Endodermal cell (in vitro differentiated cells): ENCODE measurements around the gene CBL. TPM values are rescaled to one million over a fixed set of nuclear protein-coding genes. Genes with fewer than 3 reads are reported as not detected.
A peak's percentile ranks its signal among the peaks of the same experiment; 100 is the strongest.

Experiments
- DNase-seq: peaks from one replicate; pipeline ENCODE4 v3.0.0-alpha.2; 2017
- H3K27ac ChIP-seq: 2 replicates; pipeline ENCODE4 v1.5.1; 2013; ENCODE audit warnings: mild to moderate bottlenecking, low read depth, low read length, moderate library complexity
- H3K27me3 ChIP-seq: 2 replicates; pipeline ENCODE4 v1.6.1; 2013; ENCODE audit warnings: mild to moderate bottlenecking, low read length, moderate library complexity; ENCODE audit not compliant: insufficient read depth, control insufficient read depth, poor library complexity, severe bottlenecking
- H3K36me3 ChIP-seq: 2 replicates; pipeline ENCODE4 v1.7.0; 2013; ENCODE audit warnings: mild to moderate bottlenecking, low read length, moderate library complexity; ENCODE audit not compliant: control insufficient read depth, insufficient read depth
- H3K4me1 ChIP-seq: one replicate; pipeline ENCODE4 v1.7.0; 2013; ENCODE audit warnings: low read length; ENCODE audit not compliant: control insufficient read depth, insufficient read depth
- H3K4me3 ChIP-seq: 2 replicates; pipeline ENCODE4 v1.5.1; 2013; ENCODE audit warnings: mild to moderate bottlenecking, low read length, moderate library complexity
- H3K9ac ChIP-seq: 2 replicates; pipeline ENCODE4 v1.6.1; 2013; ENCODE audit warnings: mild to moderate bottlenecking, low read length, moderate library complexity; ENCODE audit not compliant: poor library complexity, severe bottlenecking; ENCODE audit errors: extremely low read depth
- H3K9me3 ChIP-seq: 2 replicates; pipeline ENCODE4 v1.6.1; 2013; ENCODE audit warnings: mild to moderate bottlenecking, low read length, moderate library complexity; ENCODE audit not compliant: control insufficient read depth
- H3K27ac Mint-ChIP-seq: 2 replicates; pipeline ENCODE4 v1.8.0; 2020; ENCODE audit warnings: mixed read lengths
- H3K27me3 Mint-ChIP-seq: 2 replicates; pipeline ENCODE4 v1.8.0; 2021; ENCODE audit warnings: mild to moderate bottlenecking, mixed read lengths; ENCODE audit not compliant: insufficient read depth
- H3K36me3 Mint-ChIP-seq: 2 replicates; pipeline ENCODE4 v1.8.0; 2020; ENCODE audit warnings: low read depth, mixed read lengths
- H3K4me1 Mint-ChIP-seq: 2 replicates; pipeline ENCODE4 v1.8.0; 2020; ENCODE audit warnings: mixed read lengths
- H3K4me3 Mint-ChIP-seq: 2 replicates; pipeline ENCODE4 v1.8.0; 2020; ENCODE audit warnings: mild to moderate bottlenecking, moderate library complexity, mixed read lengths
- H3K9me3 Mint-ChIP-seq: 2 replicates; pipeline ENCODE4 v1.8.0; 2020; ENCODE audit warnings: mild to moderate bottlenecking, mixed read lengths
- CTCF ChIP-seq: fragments of 200-600 bp; sonication (generic); conservative IDR thresholded peaks from 2 replicates; pipeline ENCODE4 v1.5.0; 2021; ENCODE audit warnings: antibody characterized with exemption, mild to moderate bottlenecking
- WGBS, 2 experiments: methylation state at CpG; one replicate each; pipeline versions ENCODE4 v1.1.5 to v1.1.7; 2013; ENCODE audit warnings: missing lambda C conversion rate in 2 of 2, mixed read lengths in 1 of 2; ENCODE audit not compliant: insufficient coverage in 1 of 2, insufficient read length in 1 of 2; 5-methylcytosine and 5-hydroxymethylcytosine counted together
- long read RNA-seq, 4 experiments: library from polyadenylated mRNA in 2 of 4; library from RNA in 1 of 4; library from capped mRNA in 1 of 4; stranded (forward) in 3 of 4; unstranded in 1 of 4; transcript quantifications; one replicate each; pipeline ENCODE4 v2.0.0, GENCODE V29; 2020 to 2021; ENCODE audit warnings: inconsistent platforms in 1 of 4
- polyA plus RNA-seq, 2 experiments: library from polyadenylated mRNA; stranded (reverse); fragments of 50-300 nt; gene quantifications; one replicate each; pipeline ENCODE4 v1.2.3, GENCODE V29; 2013
- total RNA-seq, 2 donors: library from RNA; stranded (reverse); fragmentation: NEBNext Ultra II Directional in 1 of 2; extraction: Animal tissue kit (Norgen Biotek cat#: 25700) in 1 of 2; gene quantifications; 2 replicates in 1 of 2; 3 replicates in 1 of 2; pipeline ENCODE4 v1.2.1, GENCODE V29; 2021

The CBL gene
- total RNA-seq = 10 to 100 TPM; 40.3 to 52.7 TPM
- polyA plus RNA-seq (2013, experiment 1 of 2) = 25.1 TPM
- 24.6 TPM for polyA plus RNA-seq (2013, experiment 2 of 2)
- long read RNA-seq, experiment 1, partial matches to known transcripts = 0 of 13 reads
- long read RNA-seq, experiment 1, other reads (novel, unspliced or antisense) = 13 of 13 reads
- long read RNA-seq, experiment 2, full-length matches to known transcripts = 5 of 42 reads
- long read RNA-seq, experiment 2, partial matches to known transcripts = 3 of 42 reads
- long read RNA-seq, experiment 2, other reads (novel, unspliced or antisense) = 34 of 42 reads
- long read RNA-seq, experiment 3, full-length matches to known transcripts = 3 of 11 reads
- long read RNA-seq, experiment 3, partial matches to known transcripts = 3 of 11 reads
- long read RNA-seq, experiment 3, other reads (novel, unspliced or antisense) = 5 of 11 reads
- long read RNA-seq, experiment 4, partial matches to known transcripts = 0 of 1 reads
- long read RNA-seq, experiment 4, other reads (novel, unspliced or antisense) = 1 of 1 reads

GRCh38 chr11:119205574-119206510, at the start of gene CBL:
TSS of gene CBL (plus strand) at chr11:119206339. CDS start at chr11:119206418, 79 bp downstream.
- 0 to 1% methylated on average over 10 to 86 of the region's 88 CpGs for WGBS, 2 experiments
- Histone ChIP-seq H3K4me1 (peaks cover 2% of the 10 kb centered on the region), H3K27me3 (no peaks in the 10 kb centered on the region), H3K36me3 (no peaks in the 10 kb centered on the region), H3K9me3 (no peaks in the 10 kb centered on the region), H3K9ac (peak within 1 kb of the TSS; percentile 57), H3K4me3 (peak within 1 kb of the TSS; percentile 88), H3K27ac (peak within 1 kb of the TSS; percentile 94)
- peak within 1 kb of the TSS; percentile 92 for H3K27ac Mint-ChIP-seq
- H3K4me1 Mint-ChIP-seq = peaks cover 28% of the 10 kb centered on the region
- no peaks in the 10 kb centered on the region for H3K9me3 Mint-ChIP-seq
- no peaks in the 10 kb centered on the region for H3K36me3 Mint-ChIP-seq
- H3K27me3 Mint-ChIP-seq = peaks cover 3% of the 10 kb centered on the region
- peak; percentile 99 for DNase-seq
- peak; percentile 96 for TF ChIP-seq CTCF
- peak within 1 kb of the TSS; percentile 96 for H3K4me3 Mint-ChIP-seq

DNA sequence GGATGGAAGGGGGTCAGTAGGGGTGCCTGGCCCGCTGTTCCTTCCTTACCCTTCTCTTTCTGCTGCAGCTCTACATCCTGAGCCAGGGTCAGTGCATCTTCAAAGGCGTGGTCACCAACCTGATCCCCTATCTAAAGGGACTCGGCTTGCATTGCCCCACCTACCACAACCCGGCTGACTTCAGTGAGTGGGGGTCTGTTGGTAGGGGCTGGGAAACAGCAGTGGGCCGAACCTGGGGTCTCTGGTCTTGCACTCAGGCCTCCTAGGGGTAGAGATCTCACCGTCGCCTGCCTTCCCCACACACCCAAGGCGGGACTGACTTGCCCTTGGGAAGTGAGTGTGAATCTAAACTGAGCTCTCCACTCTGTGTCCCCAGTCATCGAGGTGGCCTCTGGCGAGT, 49.6 kb upstream of the CBL start:
- peaks cover 28% of the 10 kb centered on the region for H3K27me3 Mint-ChIP-seq
- no peak for TF ChIP-seq CTCF
- H3K36me3 Mint-ChIP-seq = no peaks in the 10 kb centered on the region
- H3K36me3 ChIP-seq = no peaks in the 10 kb centered on the region
- no peak overlapping the region for H3K27ac ChIP-seq
- H3K9me3 ChIP-seq = no peaks in the 10 kb centered on the region
- no peaks in the 10 kb centered on the region for H3K4me1 Mint-ChIP-seq
- peaks cover 9% of the 10 kb centered on the region for H3K27me3 ChIP-seq
- no peak overlapping the region for H3K4me3 Mint-ChIP-seq
- H3K27ac Mint-ChIP-seq = no peak overlapping the region
- no peak overlapping the region for H3K4me3 ChIP-seq
- H3K4me1 ChIP-seq = no peaks in the 10 kb centered on the region
- no peak overlapping the region for H3K9ac ChIP-seq
- 88 to 96% methylated on average over 9 to 10 of the region's 10 CpGs for WGBS, 2 experiments
- H3K9me3 Mint-ChIP-seq = no peaks in the 10 kb centered on the region
- no peak for DNase-seq

GRCh38 chr11:119157063-119157462, 49.1 kb upstream of the CBL start:
- no peaks in the 10 kb centered on the region for H3K36me3 ChIP-seq
- H3K27ac ChIP-seq = no peak overlapping the region
- TF ChIP-seq CTCF = no peak
- H3K4me1 ChIP-seq = no peaks in the 10 kb centered on the region
- H3K9ac ChIP-seq = no peak overlapping the region
- 79 to 84% methylated on average over 2 to 3 of the region's 3 CpGs for WGBS, 2 experiments
- Mint-ChIP-seq H3K27ac (no peak overlapping the region), H3K9me3 (no peaks in the 10 kb centered on the region), H3K27me3 (peaks cover 22% of the 10 kb centered on the region), H3K4me1 (no peaks in the 10 kb centered on the region), H3K36me3 (no peaks in the 10 kb centered on the region), H3K4me3 (no peak overlapping the region)
- H3K27me3 ChIP-seq = peaks cover 4% of the 10 kb centered on the region
- DNase-seq = no peak
- H3K9me3 ChIP-seq = no peaks in the 10 kb centered on the region
- no peak overlapping the region for H3K4me3 ChIP-seq
